OCI-LY3 (cell line): ENCODE results near the gene SCN9A.

Source experiments
- H2AFZ ChIP-seq: fragments of 200-600, 300-600 bp; shearing (Covaris generic); 2 replicates; pipeline ENCODE4 v1.6.0; 2014; ENCODE audit warnings: antibody characterized with exemption, low read depth, low read length
- H3K27ac ChIP-seq: fragments of 200-600, 300-600 bp; sonication (generic); 2 replicates; pipeline ENCODE4 v1.5.1; 2014; ENCODE audit warnings: mild to moderate bottlenecking, low read length, moderate library complexity, mixed read lengths
- H3K27me3 ChIP-seq: fragments of 200-600, 300-600 bp; sonication (generic); 2 replicates; pipeline ENCODE4 v1.6.1; 2014; ENCODE audit warnings: low read depth, low read length, mixed read lengths
- H3K36me3 ChIP-seq: fragments of 200-600, 300-600 bp; sonication (generic); replicated peaks from 2 replicates; pipeline ENCODE3; 2014; ENCODE audit warnings: low read depth, low read length, mixed read lengths
- H3K4me1 ChIP-seq: fragments of 300-600, 200-600 bp; sonication (generic); 2 replicates; pipeline ENCODE4 v1.6.1; 2014; ENCODE audit warnings: low read length, mixed read lengths
- H3K4me2 ChIP-seq: fragments of 200-600, 300-600 bp; sonication (generic); 2 replicates; pipeline ENCODE4 v1.6.1; 2014; ENCODE audit warnings: low read length, mixed read lengths
- H3K4me3 ChIP-seq: fragments of 300-600, 200-600 bp; sonication (generic); 2 replicates; pipeline ENCODE4 v1.5.1; 2014; ENCODE audit warnings: antibody characterized with exemption, mild to moderate bottlenecking, low read length, moderate library complexity
- H3K79me2 ChIP-seq: fragments of 300-600, 200-600 bp; shearing (Covaris generic); 2 replicates; pipeline ENCODE4 v1.6.1; 2014; ENCODE audit warnings: mild to moderate bottlenecking, low read length, mixed read lengths
- H3K9ac ChIP-seq: fragments of 300-600, 200-600 bp; shearing (Covaris generic); 2 replicates; pipeline ENCODE4 v1.6.0; 2014; ENCODE audit warnings: mild to moderate bottlenecking, low read length, moderate library complexity
- H3K9me3 ChIP-seq: fragments of 200-600, 300-600 bp; shearing (Covaris generic); 2 replicates; pipeline ENCODE4 v1.6.1; 2014; ENCODE audit warnings: low read length, mixed read lengths; ENCODE audit not compliant: insufficient read depth
- H4K20me1 ChIP-seq: fragments of 200-600, 300-600 bp; sonication (generic); 2 replicates; pipeline ENCODE4 v1.6.1; 2016; ENCODE audit warnings: low read length, mixed read lengths; ENCODE audit not compliant: insufficient read depth
- EZH2phosphoT487 ChIP-seq: fragments of 200-600 bp; shearing (Covaris generic); IDR thresholded peaks from 2 replicates; pipeline ENCODE4 v1.6.1; 2018; ENCODE audit warnings: antibody characterized with exemption, mixed run types, low read depth
- TF ChIP-seq, protein P1 (sequence below): fragments of 200-600, 300-600 bp; sonication (generic); IDR thresholded peaks from 2 replicates; pipeline ENCODE4 v1.5.1; 2014; ENCODE audit warnings: antibody characterized with exemption, low read length, low read depth

The SCN9A gene

DNA sequence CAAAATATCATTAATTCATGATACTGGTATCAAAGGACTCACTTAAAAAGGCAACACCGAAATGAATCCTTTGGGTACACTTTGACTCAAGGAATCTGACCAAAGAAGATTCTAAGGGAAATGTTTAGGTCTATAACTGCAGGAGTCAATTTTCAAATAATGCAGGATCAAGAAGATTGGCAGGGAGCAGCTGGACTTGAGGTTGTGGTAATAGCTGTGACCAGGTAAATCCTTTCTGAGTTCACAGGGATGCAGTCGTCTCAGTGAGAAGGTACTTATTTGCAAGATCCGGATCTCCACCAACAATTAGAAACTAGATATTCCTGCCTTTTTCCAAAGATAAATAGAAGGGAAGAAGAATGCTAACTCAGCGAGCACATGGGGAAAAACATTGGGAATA, 96.9 kb downstream of the SCN9A start:
- no peak overlapping the region for H3K27ac ChIP-seq
- H3K4me3 ChIP-seq: no peak overlapping the region
- no peaks in the 10 kb centered on the region for H3K9me3 ChIP-seq
- no peaks in the 10 kb centered on the region for H3K36me3 ChIP-seq
- H3K9ac ChIP-seq: no peak overlapping the region
- H3K79me2 ChIP-seq: no peaks in the 10 kb centered on the region
- no peak for TF ChIP-seq EZH2phosphoT487
- TF ChIP-seq, protein P1, sequence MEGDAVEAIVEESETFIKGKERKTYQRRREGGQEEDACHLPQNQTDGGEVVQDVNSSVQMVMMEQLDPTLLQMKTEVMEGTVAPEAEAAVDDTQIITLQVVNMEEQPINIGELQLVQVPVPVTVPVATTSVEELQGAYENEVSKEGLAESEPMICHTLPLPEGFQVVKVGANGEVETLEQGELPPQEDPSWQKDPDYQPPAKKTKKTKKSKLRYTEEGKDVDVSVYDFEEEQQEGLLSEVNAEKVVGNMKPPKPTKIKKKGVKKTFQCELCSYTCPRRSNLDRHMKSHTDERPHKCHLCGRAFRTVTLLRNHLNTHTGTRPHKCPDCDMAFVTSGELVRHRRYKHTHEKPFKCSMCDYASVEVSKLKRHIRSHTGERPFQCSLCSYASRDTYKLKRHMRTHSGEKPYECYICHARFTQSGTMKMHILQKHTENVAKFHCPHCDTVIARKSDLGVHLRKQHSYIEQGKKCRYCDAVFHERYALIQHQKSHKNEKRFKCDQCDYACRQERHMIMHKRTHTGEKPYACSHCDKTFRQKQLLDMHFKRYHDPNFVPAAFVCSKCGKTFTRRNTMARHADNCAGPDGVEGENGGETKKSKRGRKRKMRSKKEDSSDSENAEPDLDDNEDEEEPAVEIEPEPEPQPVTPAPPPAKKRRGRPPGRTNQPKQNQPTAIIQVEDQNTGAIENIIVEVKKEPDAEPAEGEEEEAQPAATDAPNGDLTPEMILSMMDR: no peak
- peaks cover 22% of the 10 kb centered on the region for H3K4me1 ChIP-seq
- H3K4me2 ChIP-seq: no peak overlapping the region
- no peaks in the 10 kb centered on the region for H3K27me3 ChIP-seq
- H4K20me1 ChIP-seq: no peaks in the 10 kb centered on the region
- no peak overlapping the region for H2AFZ ChIP-seq

DNA sequence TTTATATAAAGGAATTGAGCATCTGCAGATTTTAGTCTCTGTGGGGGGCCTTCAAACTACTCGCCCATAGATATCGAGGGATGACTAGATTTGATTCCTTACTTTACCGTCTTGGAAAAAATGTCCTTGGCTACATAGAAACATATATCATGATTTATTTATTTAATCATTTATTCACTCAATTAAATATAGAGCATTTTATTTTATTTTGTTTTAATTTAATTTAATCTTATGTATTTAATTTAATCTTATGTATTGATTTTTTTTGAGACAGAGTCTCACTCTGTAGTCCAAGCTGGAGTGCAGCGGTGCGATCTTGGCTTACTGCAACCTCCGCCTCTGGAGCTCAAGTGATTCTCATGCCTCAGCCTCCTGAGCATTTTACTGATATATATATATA, 105.4 kb downstream of the SCN9A start:
- Histone ChIP-seq H3K9me3 (no peaks in the 10 kb centered on the region), H3K4me2 (no peak overlapping the region), H3K27ac (no peak overlapping the region), H3K9ac (no peak overlapping the region), H3K79me2 (no peaks in the 10 kb centered on the region), H3K36me3 (no peaks in the 10 kb centered on the region), H3K4me3 (no peak overlapping the region), H2AFZ (no peak overlapping the region), H3K27me3 (no peaks in the 10 kb centered on the region), H3K4me1 (no peaks in the 10 kb centered on the region), H4K20me1 (no peaks in the 10 kb centered on the region)
- no peak for TF ChIP-seq EZH2phosphoT487
- TF ChIP-seq, protein P1: no peak

DNA sequence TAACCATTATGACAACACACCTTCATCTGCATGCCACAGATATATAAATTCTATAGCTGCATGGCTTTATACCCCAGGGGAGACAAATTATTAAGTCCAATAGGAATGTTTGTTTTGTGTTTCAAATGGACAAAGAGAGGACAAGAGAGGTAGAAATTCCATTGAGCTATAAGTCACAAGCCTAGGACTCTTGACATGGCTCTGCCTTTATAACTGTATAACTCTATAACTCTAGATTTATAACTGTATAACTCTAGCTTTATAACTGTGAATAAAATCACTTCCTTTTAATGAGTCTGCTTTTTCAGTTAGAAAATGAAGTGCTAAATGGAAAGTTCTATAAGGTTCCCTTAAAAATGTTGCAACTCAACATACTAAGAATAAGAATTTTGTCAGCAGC, 106.4 kb downstream of the SCN9A start:
- Histone ChIP-seq H3K9ac (no peak overlapping the region), H3K27ac (no peak overlapping the region), H3K4me3 (no peak overlapping the region), H3K36me3 (no peaks in the 10 kb centered on the region), H3K79me2 (no peaks in the 10 kb centered on the region), H3K9me3 (no peaks in the 10 kb centered on the region), H3K4me1 (no peaks in the 10 kb centered on the region), H3K4me2 (no peak overlapping the region), H2AFZ (no peak overlapping the region), H4K20me1 (no peaks in the 10 kb centered on the region), H3K27me3 (no peaks in the 10 kb centered on the region)
- no peak for TF ChIP-seq EZH2phosphoT487
- TF ChIP-seq, protein P1: no peak

DNA sequence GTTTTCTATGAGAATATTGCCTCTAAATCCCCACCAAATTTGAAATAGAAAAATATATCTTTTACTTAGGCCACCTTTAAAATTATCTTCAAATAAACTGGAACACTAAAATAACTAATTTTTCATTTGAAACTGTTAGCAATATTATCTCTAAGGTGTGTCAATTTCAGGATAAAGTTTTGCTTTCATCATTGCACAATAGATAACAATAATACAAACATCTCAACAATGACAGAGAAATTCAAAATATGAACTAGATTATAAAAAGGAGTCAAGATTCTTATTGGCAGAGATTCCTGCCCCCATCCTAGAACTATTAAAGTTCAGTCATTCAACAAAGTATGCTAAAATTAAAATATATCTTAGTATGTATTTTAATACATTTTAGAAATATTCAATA, 117.9 kb downstream of the SCN9A start:
- no peaks in the 10 kb centered on the region for H3K27me3 ChIP-seq
- H4K20me1 ChIP-seq: no peaks in the 10 kb centered on the region
- H3K9ac ChIP-seq: no peak overlapping the region
- no peaks in the 10 kb centered on the region for H3K4me1 ChIP-seq
- no peaks in the 10 kb centered on the region for H3K36me3 ChIP-seq
- no peaks in the 10 kb centered on the region for H3K79me2 ChIP-seq
- TF ChIP-seq EZH2phosphoT487: no peak
- TF ChIP-seq, protein P1: no peak
- H3K4me2 ChIP-seq: no peak overlapping the region
- no peak overlapping the region for H2AFZ ChIP-seq
- no peaks in the 10 kb centered on the region for H3K9me3 ChIP-seq
- no peak overlapping the region for H3K27ac ChIP-seq
- no peak overlapping the region for H3K4me3 ChIP-seq
